Stimulated activated CD4-positive, alpha-beta T cell treated with anti-CD3 and anti-CD28 coated beads, Interleukin-12 subunit alpha, Interleukin-12 subunit beta, amount 100 ng/mL, for 48 hours (primary cell): ENCODE results near the gene LIN9.
"Not testable (repeated sequence)": the region's sequence is repeated elsewhere in the genome, so short reads cannot be mapped to it uniquely, and the experiment has no call there.

Source experiments
- DNase-seq, 3 donors: peaks; one replicate each; pipeline ENCODE4 v3.0.0-alpha.2; 2020; ENCODE audit warnings: low read depth in 2 of 3, low spot score in 1 of 3

LIN9 gene

GRCh38 chr1:226216056-226216455 lies 92.9 kb downstream of the LIN9 start:
- no peak for DNase-seq

GRCh38 chr1:226215239-226215638 lies 93.7 kb downstream of the LIN9 start:
- no peak for DNase-seq

GRCh38 chr1:226212545-226212944 lies 96.4 kb downstream of the LIN9 start:
- DNase-seq, result no peak

- DNase-seq, result no peak
Observed at GRCh38 chr1:226211181-226211821, 97.7 kb downstream of the LIN9 start.

GRCh38 chr1:226210571-226211176 lies 98.3 kb downstream of the LIN9 start:
- DNase-seq, result no peak

GRCh38 chr1:226209307-226210059 lies 99.5 kb downstream of the LIN9 start:
- no peak for DNase-seq

GRCh38 chr1:226207048-226207447 lies 101.9 kb downstream of the LIN9 start:
- no peak for DNase-seq

- no peak for DNase-seq
Observed at GRCh38 chr1:226204198-226204597, 104.8 kb downstream of the LIN9 start.

GRCh38 chr1:226203655-226204054 lies 105.3 kb downstream of the LIN9 start:
- DNase-seq, result no peak

GRCh38 chr1:226203240-226203639 lies 105.7 kb downstream of the LIN9 start:
- DNase-seq, result no peak

GRCh38 chr1:226202666-226203065 lies 106.3 kb downstream of the LIN9 start:
- DNase-seq, result not testable (repeated sequence)

GRCh38 chr1:226202246-226202645 lies 106.7 kb downstream of the LIN9 start:
- DNase-seq, result no peak

- DNase-seq, result no peak
Observed at GRCh38 chr1:226201029-226201593, 107.9 kb downstream of the LIN9 start.

GRCh38 chr1:226199971-226200370 lies 109.0 kb downstream of the LIN9 start:
- no peak for DNase-seq

- no peak for DNase-seq
Observed at GRCh38 chr1:226195144-226195543, 113.8 kb downstream of the LIN9 start.

GRCh38 chr1:226187380-226187779 lies 121.6 kb downstream of the LIN9 start:
- no peak for DNase-seq

GRCh38 chr1:226187019-226187322 lies 122.0 kb downstream of the LIN9 start:
- no peak for DNase-seq

- peak; percentile 68 to 78 (median 72) for DNase-seq
Observed at GRCh38 chr1:226186124-226187018, 122.6 kb downstream of the LIN9 start, which contains the start of gene ACBD3. Gene ACBD3, minus strand, starts transcription at chr1:226186741. Its CDS starts 66 bp downstream, at chr1:226186675.

GRCh38 chr1:226185141-226186036 lies 123.6 kb downstream of the LIN9 start:
- DNase-seq, result no peak
